Stimulated activated CD8-positive, alpha-beta memory T cell treated with anti-CD3 and anti-CD28 coated beads, Interleukin-15, amount 100 ng/mL, for 48 hours (primary cell): ENCODE measurements around the gene CCR4.
"Not testable (repeated sequence)": the region's sequence is repeated elsewhere in the genome, so short reads cannot be mapped to it uniquely, and the experiment has no call there.

ENCODE experiments used
- DNase-seq, 2 donors: peaks; one replicate each; pipeline ENCODE4 v3.0.0-alpha.2; 2020; ENCODE audit warnings: low read depth in 2 of 2

The CCR4 gene

DNA sequence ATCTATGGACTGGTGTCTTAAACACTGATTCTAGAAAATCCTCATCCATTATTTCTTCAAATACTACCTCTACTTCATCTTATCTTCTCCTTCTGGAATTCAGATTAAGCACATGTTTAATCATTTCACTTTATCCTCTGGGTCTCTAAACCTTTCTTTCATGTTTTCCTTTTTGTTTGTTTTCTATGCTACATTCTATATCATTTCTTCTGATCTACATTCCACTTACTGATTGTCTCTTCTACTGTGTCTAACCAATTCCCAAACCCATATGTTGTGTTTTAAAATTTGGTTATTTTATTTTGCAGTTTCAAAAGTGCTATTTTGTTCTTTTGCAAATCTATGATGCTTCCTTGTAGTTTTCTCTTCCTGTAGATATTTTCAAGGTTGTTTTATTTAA, 31.7 kb downstream of the CCR4 start:
- DNase-seq, result no peak

DNA sequence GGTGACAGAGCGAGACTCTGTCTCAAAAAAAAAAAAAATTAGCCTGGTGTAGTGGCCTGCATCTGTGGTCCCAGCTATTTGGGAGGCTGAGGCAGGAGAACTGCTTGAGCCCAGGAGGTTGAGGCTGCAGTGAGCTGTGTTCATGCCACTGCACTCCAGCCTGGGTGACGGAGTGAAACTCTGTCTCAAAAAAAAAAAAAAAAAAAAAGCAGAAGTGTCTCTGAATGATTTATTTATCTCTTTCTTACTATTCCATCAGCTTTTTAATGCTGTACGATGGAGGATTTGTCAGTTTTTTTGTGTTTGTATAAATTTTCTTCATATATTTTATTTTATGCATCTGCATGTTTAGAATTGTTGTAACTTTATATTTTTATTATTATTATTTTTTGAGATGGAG, 33.5 kb downstream of the CCR4 start:
- not testable (repeated sequence) for DNase-seq

DNA sequence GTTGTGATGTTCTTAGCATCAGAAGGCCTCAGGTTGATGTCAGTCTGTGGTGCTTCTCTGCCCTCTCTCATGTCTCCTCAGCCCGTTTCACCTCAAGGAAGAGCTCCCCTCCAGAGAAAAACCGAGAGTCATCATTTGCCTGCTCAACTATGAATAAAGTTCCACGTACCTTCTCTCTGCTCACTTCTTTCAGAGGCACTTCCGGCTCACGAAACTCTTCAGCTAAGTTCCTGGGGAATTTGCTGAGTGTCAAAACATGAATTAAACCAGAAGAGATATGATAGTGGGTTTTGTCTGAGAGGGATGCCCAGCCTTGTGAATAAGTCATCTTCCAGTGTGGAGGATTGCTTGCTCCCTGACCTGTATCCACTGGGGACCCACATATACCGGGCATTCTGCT, 37.7 kb downstream of the CCR4 start:
- DNase-seq, result no peak

DNA sequence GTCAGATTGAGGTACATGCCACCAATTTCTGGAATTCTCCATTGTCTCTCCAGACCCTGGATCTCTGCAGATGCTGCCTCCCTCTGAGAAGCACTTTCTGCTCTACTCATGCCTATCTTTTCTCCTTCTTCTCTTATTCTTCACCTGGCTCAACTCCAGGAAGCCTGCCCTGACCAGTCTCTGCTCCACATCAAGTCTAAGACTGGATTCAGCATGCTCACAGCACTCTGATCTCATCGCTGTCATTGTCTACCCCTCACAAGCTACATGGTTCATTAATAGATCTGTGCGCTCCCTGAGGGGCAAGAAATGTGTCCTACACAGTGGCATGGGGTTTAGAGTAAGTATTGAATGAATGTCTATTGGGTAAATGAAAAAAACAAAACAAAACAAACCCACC, 38.7 kb downstream of the CCR4 start:
- no peak for DNase-seq

DNA sequence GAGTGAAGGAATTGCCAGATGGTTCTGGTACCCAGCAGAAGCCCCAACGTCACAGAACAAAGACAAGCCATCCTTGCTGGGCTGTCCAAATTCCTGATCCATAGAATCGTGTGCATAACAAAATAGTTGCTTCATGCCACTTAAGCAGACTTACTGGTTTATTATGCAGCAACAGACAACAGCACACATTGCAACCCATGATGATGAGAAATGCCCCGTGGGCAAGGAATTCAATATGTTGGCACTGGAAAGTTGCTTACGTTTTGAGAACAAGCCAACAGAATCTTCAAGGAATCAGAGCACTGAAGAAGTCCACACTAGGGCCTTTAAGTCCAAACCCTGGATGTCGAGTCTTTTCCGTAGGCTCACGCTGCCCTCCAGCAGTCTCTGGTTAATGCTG, 40.3 kb downstream of the CCR4 start:
- no peak for DNase-seq

DNA sequence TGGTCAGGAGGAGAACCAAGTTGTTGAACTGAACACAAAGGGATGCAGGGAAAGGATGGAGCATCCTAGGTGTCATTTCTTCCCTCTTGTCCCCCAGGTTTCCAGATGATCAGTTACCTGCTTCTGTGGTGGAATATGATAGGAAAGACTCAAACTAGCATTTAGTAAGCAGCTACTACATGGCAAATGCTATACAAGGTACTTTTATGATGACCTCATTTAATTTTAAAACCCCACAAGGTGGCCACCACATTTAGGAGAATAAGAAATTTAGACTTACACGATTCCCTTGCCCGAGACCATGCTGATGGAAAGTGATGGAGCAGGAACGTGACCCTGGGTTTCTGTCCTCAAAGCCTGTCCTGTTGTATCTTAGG, 40.9 kb downstream of the CCR4 start:
- no peak for DNase-seq

DNA sequence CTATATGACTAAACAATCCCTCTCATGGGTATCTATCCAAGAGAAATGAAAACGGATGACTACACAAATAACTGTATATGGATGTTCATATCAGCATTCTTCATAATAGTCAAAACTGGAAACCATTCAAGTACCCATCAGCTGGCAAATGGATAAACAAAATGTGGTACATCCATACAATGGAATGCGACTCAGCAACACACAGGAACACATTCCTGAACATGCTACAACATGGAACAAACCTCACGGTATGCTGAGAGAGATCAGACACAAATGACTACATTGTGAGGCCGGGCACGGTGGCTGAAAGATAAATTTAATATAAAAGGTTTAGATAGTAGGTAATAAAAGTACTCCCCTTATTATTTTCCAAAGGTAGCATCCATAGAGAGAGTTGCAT, 42.6 kb downstream of the CCR4 start:
- no peak for DNase-seq

DNA sequence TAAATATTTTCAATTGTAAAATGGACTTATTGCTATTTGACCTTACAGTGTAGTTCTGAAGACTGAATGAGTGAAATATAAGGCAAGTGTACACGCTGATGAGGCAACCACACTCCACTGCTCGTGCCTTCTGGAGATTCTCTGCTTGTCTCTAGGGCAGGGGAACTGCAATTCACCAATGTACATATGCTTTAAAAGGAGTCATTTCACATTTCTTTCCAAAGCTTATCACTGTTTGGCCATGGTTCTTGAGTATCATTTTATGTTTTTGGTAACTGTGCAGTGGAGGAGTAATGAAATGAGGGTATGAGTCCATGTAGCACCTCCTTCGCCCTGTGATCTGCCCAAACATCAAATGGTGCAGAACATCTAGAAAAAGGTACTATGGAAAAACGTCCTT, 43.7 kb downstream of the CCR4 start:
- no peak for DNase-seq

DNA sequence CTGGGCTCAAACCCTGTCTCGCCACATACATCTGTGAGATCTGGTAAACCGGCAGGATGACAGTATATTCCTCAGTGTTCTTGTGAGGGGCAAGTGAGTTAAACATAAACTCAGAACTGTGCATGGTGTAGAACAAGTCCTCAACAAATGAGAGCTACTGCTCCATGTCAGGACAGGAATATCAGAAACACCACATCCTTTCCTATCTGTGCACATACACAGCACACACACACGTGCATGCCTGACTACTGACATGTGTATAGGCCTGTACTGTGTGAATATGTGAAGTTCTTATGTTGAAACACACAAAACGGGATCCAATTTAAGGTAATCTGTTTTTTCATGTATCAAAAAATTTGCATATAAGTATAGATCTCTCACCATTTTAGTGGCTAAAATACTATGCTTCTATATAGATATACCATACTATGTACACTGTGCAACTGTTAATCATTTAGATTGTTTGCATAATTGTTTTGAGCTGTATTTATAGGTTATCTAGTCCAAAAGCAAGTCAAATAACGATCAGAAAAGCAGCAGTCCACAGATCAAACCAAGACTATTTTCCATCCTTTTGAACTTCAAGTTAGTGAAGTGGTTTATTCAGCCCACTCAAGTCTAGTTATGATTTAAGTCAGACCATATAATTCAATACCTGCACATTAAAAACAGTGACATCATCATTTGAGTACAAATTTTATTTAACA, 44.8 kb downstream of the CCR4 start:
- DNase-seq, result no peak

DNA sequence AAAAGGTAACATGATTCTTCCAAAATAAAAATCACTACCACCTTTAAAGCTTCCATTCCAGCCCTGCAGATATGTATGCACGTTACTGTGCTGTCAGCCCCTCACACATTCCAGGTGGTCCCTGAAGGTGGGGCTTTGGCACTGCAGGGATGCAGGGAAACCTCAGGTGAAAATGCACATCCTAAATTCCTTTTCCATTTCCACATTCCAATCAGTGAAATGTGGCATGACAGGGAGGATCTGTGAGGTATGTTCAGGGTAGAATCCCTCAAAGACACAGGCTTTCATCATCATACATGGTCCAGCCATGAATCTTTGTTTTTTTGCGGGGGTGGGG, 45.3 kb downstream of the CCR4 start:
- DNase-seq, result no peak

DNA sequence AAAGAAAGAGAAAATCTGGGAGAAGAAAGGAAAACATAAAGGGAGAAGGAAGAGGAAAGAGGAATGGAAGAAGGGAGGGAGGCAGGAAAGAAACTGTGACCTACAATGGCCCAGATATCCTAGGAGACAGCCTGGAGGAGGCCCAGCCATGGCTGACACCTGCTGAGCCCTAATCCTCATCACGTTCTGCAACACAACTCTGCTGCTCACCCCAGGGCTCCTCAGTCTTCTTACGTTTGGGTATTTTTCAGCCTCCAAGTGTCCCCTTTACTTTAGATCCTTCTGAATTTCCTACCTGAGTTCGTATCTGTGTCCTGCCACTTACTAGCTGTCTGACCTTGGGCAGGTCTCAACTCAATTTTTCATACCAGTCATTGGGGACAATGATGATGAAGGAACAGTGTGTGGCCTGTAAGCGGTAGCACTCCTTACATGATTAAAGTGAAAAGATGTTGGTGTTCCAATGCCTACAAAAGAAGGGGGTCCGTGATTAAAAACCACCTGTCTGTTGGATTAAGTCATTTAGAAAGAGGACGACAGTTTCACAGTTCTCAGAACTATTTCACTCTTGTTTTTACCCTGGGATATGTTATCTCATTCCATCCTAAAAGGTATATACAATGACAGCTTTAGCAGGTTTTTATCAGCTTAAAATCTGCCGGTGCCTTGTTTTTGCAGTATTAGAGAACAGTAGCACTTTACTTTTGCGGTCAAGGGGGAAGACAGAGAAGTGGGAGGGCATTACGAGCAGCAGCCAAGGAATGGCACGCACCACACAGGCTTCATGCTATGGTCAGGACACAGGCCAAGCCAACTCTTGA, 47.4 kb downstream of the CCR4 start:
- no peak for DNase-seq

DNA sequence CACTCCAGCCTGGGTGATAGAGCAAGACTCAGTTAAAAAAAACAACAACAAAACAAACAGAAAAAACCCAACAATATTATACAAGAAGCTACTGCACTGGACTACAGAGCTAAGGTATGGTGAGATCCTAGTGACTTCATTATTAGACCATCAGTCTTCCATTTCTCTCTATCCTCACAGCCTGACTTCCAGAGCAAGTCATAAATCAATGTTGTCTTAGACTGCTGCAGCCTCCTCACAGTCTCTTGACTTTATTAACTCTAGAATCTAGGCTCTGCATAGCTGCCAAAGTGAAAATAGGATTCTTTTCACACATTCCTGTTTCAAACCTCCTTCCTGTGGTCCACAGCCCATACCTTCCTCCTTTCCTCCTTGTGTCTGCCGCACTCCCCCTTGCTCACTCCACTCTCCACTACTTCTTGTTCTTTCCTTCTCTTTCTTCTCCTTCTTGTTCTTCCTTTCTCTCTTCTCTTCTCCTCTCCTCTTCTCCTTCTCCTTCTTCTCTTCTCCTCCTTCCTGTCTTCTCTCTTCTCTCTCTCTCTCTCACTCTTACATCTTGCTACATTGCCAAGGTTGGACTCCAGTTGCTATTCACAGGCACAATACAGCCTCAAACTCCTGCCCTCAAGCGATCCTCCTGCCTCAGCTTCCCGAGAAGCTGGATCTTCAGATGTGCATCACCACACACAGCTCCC, 49.4 kb downstream of the CCR4 start:
- DNase-seq, result no peak

DNA sequence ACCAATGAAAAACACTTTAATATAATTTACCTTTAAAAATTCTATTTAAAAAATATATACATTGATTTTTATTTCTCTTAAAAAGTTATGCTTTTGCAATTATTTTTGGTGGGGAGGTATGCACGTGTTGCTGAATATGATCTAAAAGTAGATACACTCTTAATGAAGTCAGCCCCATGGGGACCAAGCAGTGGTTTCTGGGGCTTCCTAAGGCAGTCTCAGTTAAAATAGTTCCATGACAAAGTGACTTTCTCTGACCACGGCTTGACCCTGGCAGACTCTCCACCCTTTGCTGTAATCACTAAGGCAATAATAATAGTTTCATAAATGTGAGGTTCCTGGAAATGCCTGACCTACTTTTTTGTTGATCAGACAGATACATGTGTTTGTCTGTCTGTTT, 50.4 kb downstream of the CCR4 start:
- no peak for DNase-seq

DNA sequence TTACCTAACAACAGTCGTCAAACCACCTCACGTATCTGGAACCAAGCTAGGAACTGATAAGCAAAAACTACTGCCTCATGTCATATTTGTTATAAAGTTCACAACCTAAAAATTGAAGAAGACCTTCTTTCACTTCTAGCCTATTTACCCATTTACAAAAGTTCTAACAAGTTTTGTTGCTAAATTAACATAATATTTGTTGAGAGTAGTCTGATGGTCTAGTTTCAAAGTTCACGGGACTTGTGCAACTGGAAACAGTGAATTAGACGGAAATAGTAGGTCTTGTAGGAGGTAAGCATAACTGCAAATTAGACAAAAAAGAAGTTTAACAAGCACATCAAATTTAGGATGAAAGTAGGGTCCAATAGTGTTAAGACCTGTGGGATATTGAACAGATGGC, 51.9 kb downstream of the CCR4 start:
- no peak for DNase-seq

DNA sequence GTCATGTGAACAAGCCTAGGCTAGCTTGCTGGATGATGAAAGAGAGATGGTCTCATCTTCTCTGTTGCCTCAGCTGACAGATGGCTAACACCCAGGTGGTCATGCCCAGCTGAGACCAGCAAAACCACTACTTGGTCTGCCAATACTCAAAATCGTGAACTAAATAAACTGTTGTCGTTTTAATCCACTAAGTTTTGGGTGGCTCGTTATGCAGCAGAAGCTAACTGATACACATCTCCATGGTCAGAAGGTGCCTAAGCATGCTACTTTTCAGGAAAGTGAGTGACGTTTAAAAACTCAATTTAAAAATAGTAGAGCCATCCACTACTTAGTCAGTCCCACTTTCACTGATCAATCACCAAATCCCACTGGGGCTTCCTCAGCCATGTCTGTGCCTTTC, 52.8 kb downstream of the CCR4 start:
- no peak for DNase-seq

DNA sequence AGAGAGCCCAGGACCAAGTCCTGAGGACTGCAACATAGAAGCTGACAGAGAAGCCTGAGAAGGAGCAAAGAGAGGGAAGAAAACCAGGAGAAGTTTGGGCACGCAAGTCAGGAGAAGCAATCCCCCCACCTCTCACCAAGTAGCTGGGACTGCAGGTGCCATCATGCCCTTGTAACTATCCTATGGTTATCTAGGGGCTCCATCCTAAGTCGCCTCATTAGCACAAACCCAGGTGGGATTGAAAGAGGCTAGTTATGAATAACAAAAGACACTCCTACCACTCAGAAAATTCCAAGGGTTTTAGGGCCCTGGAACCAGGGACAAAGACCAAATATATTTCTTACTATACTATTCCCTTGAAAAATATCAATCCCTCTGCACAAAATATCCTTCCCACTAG, 53.5 kb downstream of the CCR4 start:
- no peak for DNase-seq
